Measurements from ENCODE around the gene SEL1L3.
"Not testable (repeated sequence)": the region's sequence is repeated elsewhere in the genome, so short reads cannot be mapped to it uniquely, and the experiment has no call there.

Gene SEL1L3

GRCh38 chr4:25862411-25863346 is at the start of gene SEL1L3:
SEL1L3 (minus strand) TSS chr4:25862988; CDS start chr4:25862836, 152 bp downstream.
- Histone ChIP-seq H3K36me3 (replicated peaks) (no peaks in the 10 kb centered on the region), H3K27me3 (ENCODE audit: low read depth) (no peaks in the 10 kb centered on the region), H3K4me3 (peak within 1 kb of the TSS; percentile 51), H3K4me1 (peaks cover 22% of the 10 kb centered on the region), H3K9me3 (no peaks in the 10 kb centered on the region)
- DNase-seq (ENCODE audit: low spot score in 2 of 2), result peak; percentile 52 to 76
- in situ Hi-C loops (cut with MboI; ENCODE audit: low sequenced_read_pairs), result no loop called here

GRCh38 chr4:25911356-25911755 is 48.6 kb upstream of the SEL1L3 start:
- Histone ChIP-seq H3K36me3 (replicated peaks) (no peaks in the 10 kb centered on the region), H3K4me1 (peaks cover 7% of the 10 kb centered on the region; the same call in 1 of the 2 replicates), H3K4me3 (no peak overlapping the region), H3K27me3 (ENCODE audit: low read depth) (no peaks in the 10 kb centered on the region), H3K9me3 (no peaks in the 10 kb centered on the region)
- in situ Hi-C loops (cut with MboI; ENCODE audit: low sequenced_read_pairs), result no loop called here
- no peak for DNase-seq (ENCODE audit: low spot score in 2 of 2)

DNA sequence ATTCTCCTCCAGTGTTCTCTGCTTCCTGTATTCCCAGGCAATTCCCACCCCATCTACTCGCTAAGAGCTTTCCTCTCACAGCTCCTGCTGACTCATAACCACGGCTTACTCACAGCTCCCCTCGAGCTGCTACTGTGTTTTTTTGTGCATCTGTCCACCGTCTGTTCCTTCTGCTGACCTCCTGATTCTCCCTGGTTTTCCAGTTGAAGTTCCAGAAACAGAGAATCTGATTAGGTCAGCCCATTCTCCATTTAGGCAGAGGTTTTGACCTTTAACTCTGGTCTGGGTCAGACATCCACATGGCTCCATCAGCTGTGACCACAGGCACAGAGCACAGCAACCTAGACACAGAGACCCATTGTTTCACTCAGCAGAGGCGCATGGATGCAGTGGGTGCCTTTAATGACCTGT is 45.7 kb upstream of the SEL1L3 start:
- in situ Hi-C loops (cut with MboI; ENCODE audit: low sequenced_read_pairs), result no loop called here
- DNase-seq (ENCODE audit: low spot score in 2 of 2), result no peak
- Histone ChIP-seq H3K4me1 (no peaks in the 10 kb centered on the region; the same call in 1 of the 2 replicates), H3K36me3 (replicated peaks) (no peaks in the 10 kb centered on the region), H3K4me3 (no peak overlapping the region), H3K9me3 (no peaks in the 10 kb centered on the region), H3K27me3 (ENCODE audit: low read depth) (no peaks in the 10 kb centered on the region)

DNA sequence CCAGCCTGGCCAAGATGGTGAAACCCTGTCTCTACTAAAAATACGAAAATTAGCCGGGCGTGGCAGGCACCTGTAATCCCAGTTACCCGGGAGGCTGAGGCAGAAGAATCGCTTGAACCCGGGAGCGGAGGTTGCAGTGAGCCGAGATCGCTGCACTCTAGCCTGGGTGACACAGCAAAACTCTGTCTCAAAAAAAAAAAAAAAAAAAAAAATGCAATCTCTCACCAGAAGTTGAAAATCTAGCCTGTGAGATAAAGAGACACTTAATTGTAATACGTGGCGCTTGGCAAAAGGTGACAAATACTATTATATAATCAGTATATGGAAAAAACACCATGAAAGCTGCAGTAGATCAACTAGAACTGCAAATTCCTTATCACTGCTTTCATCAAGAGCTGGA is 43.3 kb upstream of the SEL1L3 start:
- not testable (repeated sequence) for H3K36me3 ChIP-seq (replicated peaks)

GRCh38 chr4:25905371-25905770 is 42.6 kb upstream of the SEL1L3 start:
- no peak overlapping the region for H3K4me3 ChIP-seq
- H3K36me3 ChIP-seq (replicated peaks), result no peaks in the 10 kb centered on the region
- no peaks in the 10 kb centered on the region for H3K9me3 ChIP-seq
- in situ Hi-C loops (cut with MboI; ENCODE audit: low sequenced_read_pairs), result no loop called here
- H3K4me1 ChIP-seq, result no peaks in the 10 kb centered on the region
- no peak for DNase-seq (ENCODE audit: low spot score in 2 of 2)
- no peaks in the 10 kb centered on the region for H3K27me3 ChIP-seq (ENCODE audit: low read depth)

More for the DNA sequence above, 43.3 kb upstream of the SEL1L3 start:
- DNase-seq (ENCODE audit: low spot score in 2 of 2); H3K4me3 ChIP-seq; H3K4me1 ChIP-seq; in situ Hi-C loops (cut with MboI; ENCODE audit: low sequenced_read_pairs); H3K27me3 ChIP-seq (ENCODE audit: low read depth); H3K9me3 ChIP-seq: not testable (repeated sequence)

- in situ Hi-C loops (cut with MboI; ENCODE audit: low sequenced_read_pairs), result no loop called here
- Histone ChIP-seq H3K4me1 (no peaks in the 10 kb centered on the region), H3K27me3 (ENCODE audit: low read depth) (no peaks in the 10 kb centered on the region), H3K9me3 (no peaks in the 10 kb centered on the region), H3K36me3 (replicated peaks) (no peaks in the 10 kb centered on the region), H3K4me3 (no peak overlapping the region)
- DNase-seq (ENCODE audit: low spot score in 2 of 2), result no peak
These were observed 41.9 kb upstream of the SEL1L3 start for GRCh38 chr4:25904748-25905082.

GRCh38 chr4:25903900-25904747 is 41.3 kb upstream of the SEL1L3 start:
- H3K36me3 ChIP-seq (replicated peaks), result no peaks in the 10 kb centered on the region
- no peaks in the 10 kb centered on the region for H3K9me3 ChIP-seq
- in situ Hi-C loops (cut with MboI; ENCODE audit: low sequenced_read_pairs), result no loop called here
- no peak overlapping the region for H3K4me3 ChIP-seq
- no peaks in the 10 kb centered on the region for H3K4me1 ChIP-seq
- DNase-seq (ENCODE audit: low spot score in 2 of 2), result no peak
- H3K27me3 ChIP-seq (ENCODE audit: low read depth), result no peaks in the 10 kb centered on the region

DNA sequence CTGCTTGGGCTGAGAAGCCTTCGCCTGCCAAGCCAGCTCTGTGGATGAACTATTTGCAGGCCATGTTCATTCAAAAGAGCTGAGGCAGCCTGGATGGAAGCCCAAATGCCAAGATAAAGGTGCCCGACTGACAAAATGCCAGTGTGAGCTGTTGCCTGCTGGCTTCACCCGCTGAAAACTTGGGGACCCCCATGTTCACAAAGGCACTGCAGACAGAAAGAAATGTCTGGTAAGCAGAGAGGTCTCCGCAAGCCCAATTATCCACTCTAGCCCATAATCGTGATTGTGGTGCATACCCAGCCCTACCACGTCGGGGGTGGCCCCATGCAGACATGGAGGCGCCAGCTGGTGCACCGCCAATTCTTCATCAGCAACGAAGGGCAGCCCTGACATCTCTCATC is 38.2 kb upstream of the SEL1L3 start:
- Histone ChIP-seq H3K4me1 (no peaks in the 10 kb centered on the region), H3K36me3 (replicated peaks) (no peaks in the 10 kb centered on the region), H3K27me3 (ENCODE audit: low read depth) (no peaks in the 10 kb centered on the region), H3K4me3 (no peak overlapping the region), H3K9me3 (no peaks in the 10 kb centered on the region)
- DNase-seq (ENCODE audit: low spot score in 2 of 2), result no peak
- in situ Hi-C loops (cut with MboI; ENCODE audit: low sequenced_read_pairs), result no loop called here

DNA sequence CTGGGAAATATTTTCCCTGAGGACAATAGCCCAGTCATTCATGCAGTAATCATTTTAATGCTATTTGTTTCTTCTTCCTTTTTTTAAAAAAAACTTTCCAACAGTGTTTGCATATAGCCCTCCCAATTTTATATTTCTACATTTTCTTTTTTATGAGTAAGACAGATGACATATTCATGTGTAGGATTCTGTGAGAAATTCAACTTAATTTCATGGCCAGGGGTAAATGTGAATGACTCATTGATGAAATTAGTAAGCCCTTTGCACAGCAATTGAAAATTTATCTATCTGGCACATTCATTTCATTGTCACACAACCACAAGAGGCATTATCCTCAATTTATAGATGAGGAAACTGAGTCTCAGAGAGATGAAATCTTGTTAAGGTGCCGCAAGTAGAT is 37.5 kb upstream of the SEL1L3 start:
- no peak for DNase-seq (ENCODE audit: low spot score in 2 of 2)
- no peaks in the 10 kb centered on the region for H3K9me3 ChIP-seq
- H3K4me1 ChIP-seq, result no peaks in the 10 kb centered on the region
- no peak overlapping the region for H3K4me3 ChIP-seq
- in situ Hi-C loops (cut with MboI; ENCODE audit: low sequenced_read_pairs), result no loop called here
- H3K36me3 ChIP-seq (replicated peaks), result no peaks in the 10 kb centered on the region
- H3K27me3 ChIP-seq (ENCODE audit: low read depth), result no peaks in the 10 kb centered on the region

DNA sequence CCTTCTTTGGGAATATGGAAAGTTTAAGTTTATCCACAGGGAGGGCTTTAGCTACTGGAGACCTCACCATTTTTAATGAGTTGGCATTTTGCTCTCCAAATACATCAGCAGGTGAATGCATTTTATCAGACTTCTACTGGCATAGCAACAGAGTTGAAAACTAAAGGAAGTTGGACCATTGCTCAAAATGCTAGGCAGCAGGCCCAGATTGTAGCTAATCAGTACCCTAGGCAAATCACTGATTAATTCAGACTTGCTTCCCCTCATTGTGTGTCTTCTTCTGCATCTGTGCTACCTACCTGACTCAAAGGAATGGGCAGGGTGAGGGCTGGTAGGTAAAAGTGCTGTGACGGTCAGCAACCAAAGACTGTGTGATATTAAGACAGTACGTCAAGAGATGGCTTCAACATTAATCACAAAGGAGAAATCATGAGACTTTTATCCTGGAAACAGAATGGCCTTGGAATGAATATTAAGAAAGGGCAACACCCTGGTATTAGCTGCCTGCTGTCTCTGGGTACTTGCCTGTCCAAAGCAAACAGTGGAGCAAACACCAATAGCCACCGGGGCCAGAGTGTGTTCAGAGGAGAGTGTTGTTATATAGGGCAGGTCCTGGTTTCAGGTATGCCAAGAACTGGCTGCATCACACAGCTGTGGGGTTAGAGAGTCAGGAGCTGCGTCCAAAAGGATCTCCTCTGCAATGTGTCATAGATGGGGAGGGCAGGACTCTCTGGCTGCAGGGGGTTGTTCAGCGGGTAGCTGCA is 34.2 kb upstream of the SEL1L3 start:
- in situ Hi-C loops (cut with MboI; ENCODE audit: low sequenced_read_pairs), result no loop called here
- Histone ChIP-seq H3K36me3 (replicated peaks) (no peaks in the 10 kb centered on the region), H3K4me1 (no peaks in the 10 kb centered on the region; the same call in 1 of the 2 replicates), H3K9me3 (no peaks in the 10 kb centered on the region), H3K4me3 (no peak overlapping the region), H3K27me3 (ENCODE audit: low read depth) (no peaks in the 10 kb centered on the region)
- DNase-seq (ENCODE audit: low spot score in 2 of 2), result no peak

DNA sequence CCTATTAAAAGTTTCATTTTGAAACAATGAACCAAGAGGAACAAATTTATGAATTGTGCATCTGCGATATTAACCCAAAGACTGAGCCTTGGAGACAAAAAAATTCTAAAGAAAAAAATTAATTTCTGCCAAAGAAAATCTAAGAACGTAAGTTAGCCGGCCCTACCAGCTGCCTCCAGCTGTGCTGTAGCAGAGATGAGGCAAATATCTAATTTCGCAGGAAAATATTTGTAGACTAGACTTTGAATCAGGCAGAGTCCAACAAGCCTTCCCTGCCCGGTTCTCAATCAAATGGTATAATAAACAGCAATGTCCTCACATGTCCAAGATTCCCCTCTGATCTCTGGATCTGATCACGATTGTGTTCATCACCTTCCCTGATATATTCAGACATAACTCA is 30.0 kb upstream of the SEL1L3 start:
- H3K27me3 ChIP-seq (ENCODE audit: low read depth), result no peaks in the 10 kb centered on the region
- no peaks in the 10 kb centered on the region for H3K36me3 ChIP-seq (replicated peaks)
- no peak overlapping the region for H3K4me3 ChIP-seq
- DNase-seq (ENCODE audit: low spot score in 2 of 2), result no peak
- H3K9me3 ChIP-seq, result no peaks in the 10 kb centered on the region
- no peaks in the 10 kb centered on the region; the same call in 1 of the 2 replicates for H3K4me1 ChIP-seq
- in situ Hi-C loops (cut with MboI; ENCODE audit: low sequenced_read_pairs), result no loop called here

DNA sequence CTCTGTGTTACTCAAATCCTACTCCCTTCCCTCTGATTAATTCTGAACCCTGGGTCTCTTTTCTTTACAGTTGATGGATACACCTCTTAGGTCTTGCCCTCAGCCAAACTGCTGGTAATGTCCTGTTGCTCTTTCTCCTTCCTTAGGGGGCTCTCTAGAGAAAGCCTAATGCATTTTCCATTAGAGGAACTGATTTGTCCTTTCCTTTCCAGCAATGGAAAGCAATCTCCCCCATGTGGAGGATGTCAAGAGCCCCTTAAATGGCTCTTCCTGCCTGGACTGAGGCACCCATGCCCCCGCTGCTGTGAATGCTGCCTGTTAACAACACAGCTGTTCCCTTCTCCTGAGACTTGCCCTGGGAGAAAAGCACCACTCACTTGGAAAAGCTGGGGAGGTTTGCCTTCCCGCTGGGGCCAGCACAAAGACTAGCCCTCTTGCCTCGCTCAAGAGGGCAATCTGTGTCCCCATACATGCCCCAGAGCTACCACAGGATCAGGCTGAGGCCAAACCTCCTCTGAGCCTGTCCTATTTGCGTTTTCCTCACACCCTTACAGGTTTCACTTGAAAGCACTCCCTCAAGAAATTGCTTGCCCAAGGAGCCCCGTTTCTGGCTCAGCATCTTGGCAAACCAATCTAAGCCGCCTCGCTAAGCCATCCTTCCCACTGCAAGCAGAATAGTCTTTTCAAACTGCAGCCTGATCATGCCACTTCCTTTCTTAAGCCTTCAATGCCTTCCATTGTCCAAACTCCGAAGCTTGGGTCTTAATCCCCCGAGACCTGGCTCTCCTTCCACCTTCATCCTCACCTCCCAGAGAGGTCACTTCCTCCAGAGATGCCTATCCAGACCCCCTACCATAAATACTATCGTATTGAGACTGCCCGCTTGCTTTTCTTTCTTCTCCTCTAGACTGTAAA is 28.0 kb upstream of the SEL1L3 start:
- no peak for DNase-seq (ENCODE audit: low spot score in 2 of 2)
- Histone ChIP-seq H3K9me3 (no peaks in the 10 kb centered on the region), H3K27me3 (ENCODE audit: low read depth) (no peaks in the 10 kb centered on the region), H3K4me1 (no peaks in the 10 kb centered on the region; the same call in 1 of the 2 replicates), H3K4me3 (no peak overlapping the region), H3K36me3 (replicated peaks) (no peaks in the 10 kb centered on the region)
- in situ Hi-C loops (cut with MboI; ENCODE audit: low sequenced_read_pairs), result no loop called here

All from HAP-1 (cell line).